Stimulated activated CD8-positive, alpha-beta memory T cell treated with anti-CD3 and anti-CD28 coated beads, Interleukin-4, amount 100 ng/mL, for 48 hours (primary cell): ENCODE data around the gene CMSS1.
"Not testable (repeated sequence)": the region's sequence is repeated elsewhere in the genome, so short reads cannot be mapped to it uniquely, and the experiment has no call there.

Experiments used
- DNase-seq: peaks from one replicate; pipeline ENCODE4 v3.0.0-alpha.2; 2020

Gene CMSS1

DNA sequence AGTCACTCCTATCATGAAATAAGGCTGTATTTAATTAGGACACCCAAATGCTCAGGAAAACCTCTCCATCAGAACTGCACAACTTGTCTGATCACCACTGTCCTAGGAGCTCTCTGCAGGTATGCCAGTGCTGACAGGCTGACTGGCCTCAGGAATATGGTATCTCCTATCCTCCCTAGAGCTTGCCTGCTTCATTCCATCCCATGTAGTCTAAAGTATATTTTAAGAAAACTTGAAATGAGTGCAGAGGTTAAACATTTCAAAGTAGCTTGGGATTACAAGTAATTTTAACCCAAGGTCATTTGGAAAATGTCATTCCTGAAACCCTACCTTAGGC, 273.0 kb downstream of the CMSS1 start:
- no peak for DNase-seq

GRCh38 chr3:100093831-100094230, 276.2 kb downstream of the CMSS1 start:
- DNase-seq: no peak

DNA sequence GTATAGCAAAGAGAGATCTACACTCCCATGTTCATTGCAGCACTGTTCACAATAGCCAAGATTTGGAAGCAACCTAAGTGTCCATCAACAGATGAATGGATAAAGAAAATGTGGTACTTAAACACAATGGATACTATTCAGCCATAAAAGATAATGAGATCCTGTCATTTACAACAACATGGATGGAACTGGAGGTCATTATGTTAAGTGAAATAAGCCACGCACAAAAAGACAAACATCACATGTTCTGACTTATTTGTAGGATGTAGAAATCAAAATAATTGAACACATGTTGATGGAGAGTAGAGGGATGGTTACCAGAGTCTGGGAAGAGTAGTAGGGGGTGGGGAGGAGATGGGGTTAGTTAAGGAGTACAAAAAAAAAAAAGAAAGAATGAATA, 278.6 kb downstream of the CMSS1 start:
- DNase-seq: not testable (repeated sequence)

DNA sequence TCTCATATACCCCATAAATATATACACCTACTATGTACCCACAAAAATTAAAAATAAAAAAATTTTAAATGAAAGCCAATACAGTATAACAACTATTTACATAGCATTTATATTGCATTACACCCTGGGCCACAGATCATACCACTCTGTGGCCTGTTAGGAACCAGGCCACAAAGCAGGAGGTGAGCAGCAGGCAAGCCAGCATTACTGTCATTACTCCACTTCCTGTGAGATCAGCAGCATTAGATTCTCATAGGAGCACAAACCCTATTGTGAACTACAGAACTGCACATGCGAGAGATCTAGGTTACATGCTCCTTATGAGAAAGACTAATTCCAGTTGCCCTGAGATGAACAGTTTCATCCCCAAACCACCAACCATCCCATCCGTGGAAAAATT, 279.2 kb downstream of the CMSS1 start:
- DNase-seq: no peak

- no peak for DNase-seq
These were observed 280.5 kb downstream of the CMSS1 start for GRCh38 chr3:100097919-100098783.

DNA sequence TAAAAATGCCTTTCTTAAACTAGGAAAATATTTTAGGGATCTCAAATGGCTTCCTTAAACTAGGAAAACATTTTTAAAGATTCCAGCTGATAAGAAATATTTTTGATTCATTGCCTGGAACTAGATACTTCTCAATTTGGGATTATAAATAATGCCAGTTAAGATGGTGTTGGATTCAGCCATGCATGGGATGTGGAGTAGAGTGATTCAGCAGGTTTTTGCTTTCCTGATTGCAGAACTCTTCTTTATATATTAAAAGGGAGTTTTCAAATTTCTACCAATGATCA, 281.1 kb downstream of the CMSS1 start:
- no peak for DNase-seq

DNA sequence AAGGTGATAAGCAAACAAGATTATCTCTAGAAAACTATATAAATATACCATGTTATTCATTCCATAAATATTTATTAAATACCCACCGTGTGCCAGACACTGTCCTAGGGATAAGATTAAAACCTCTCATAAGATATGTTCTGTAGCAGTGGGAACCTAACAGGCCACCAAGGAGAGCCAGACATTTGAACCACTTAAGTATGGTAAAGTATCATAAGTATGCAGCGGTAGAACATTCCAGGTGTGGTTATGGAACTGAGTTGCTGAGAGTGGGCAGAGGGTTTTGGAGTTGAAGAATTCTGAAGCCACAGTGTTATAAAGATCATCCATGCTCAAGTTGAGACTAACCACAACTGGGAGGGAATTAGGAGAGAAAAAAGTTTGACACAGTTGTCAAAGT, 282.0 kb downstream of the CMSS1 start:
- DNase-seq: no peak

- no peak for DNase-seq
These were observed 282.8 kb downstream of the CMSS1 start for GRCh38 chr3:100100425-100100824.

DNA sequence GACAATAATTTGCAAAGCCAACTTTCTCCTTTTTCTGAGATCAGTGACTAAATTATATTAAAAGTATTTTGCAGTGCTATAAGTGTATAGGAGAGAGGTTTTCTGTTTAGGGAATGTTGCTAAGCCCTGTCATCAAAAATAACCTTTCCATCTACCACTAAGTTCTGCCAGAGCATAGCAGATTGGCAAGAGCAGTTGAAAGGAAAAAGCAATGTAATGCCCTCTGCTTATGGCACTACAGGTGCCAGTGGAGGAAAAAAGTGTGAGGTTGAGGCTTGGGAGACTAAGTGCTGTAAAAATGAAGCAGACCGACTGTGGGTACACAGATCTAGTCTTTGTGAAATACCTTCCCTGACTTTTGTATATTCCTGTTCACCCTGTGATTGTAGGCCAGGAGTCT, 285.1 kb downstream of the CMSS1 start:
- no peak for DNase-seq

- peak; percentile 32 for DNase-seq
These were observed 286.1 kb downstream of the CMSS1 start for GRCh38 chr3:100103558-100104441.

GRCh38 chr3:100104442-100104798, 286.8 kb downstream of the CMSS1 start:
- DNase-seq: no peak

- DNase-seq: no peak
These were observed 287.3 kb downstream of the CMSS1 start for GRCh38 chr3:100104817-100105413.

DNA sequence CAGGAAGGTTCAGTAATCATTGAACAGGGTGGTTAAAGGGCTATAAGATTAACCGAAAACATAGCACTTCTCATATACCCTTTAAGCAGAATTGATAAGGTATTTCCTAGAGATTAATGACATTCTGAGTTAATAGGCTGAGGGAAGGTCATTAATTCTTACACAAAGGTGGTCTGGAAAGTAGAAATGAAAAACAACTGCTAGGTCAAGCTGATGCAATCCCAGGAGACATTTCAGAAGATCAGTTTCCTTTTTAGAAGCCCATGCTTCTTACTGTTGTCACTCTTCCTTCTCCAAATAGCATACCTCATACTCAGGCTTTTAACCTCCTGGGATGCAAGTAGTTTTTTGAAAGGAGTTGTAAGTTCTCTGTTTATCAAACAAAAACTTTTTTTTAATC, 287.8 kb downstream of the CMSS1 start:
- no peak for DNase-seq

DNA sequence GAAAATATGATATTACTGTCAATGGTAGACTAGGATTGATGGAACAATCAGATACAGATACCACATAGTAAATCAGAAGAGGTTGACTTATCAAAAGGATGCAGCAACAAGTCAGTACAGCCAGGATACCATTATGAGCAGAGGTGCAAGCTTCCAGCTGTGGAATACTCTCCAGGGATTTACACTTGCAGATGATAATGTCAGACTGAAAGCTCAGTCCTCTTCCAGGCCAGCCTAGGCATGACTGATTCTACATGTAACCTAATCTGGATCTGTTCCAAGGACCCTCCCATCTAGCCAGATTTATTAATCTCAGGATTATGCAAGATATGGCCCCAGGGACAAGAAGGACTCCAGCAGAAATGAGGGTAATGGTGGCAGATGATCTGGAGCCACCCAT, 288.4 kb downstream of the CMSS1 start:
- DNase-seq: no peak

DNA sequence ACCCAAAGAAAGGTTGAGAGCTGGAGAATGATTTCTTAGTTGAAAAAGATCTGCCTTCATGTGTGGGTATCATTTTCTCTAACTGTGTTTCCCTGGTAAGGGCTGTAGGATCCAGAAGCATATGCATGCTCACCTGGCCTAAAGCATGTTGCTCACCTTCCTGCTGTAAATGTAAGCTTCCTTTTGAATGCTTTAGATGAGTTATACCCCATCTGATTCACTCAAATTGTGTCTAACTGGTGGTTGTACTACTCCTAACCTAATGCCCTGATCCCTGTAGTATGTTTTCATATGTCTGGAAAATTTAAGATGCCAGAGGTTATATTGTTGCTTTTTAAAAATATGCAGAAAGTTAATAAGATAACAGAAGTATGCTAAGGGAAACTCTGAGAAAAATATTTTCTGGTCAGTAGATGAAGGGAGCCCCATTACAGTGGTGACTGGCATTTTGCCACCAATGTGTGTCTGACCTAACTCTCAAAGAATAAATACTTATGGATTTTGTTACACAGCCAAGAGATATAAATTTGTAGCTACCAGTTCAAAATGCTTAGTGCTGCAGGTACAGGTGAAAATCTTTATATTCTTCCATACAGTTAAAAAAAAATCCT, 289.0 kb downstream of the CMSS1 start:
- DNase-seq: no peak

DNA sequence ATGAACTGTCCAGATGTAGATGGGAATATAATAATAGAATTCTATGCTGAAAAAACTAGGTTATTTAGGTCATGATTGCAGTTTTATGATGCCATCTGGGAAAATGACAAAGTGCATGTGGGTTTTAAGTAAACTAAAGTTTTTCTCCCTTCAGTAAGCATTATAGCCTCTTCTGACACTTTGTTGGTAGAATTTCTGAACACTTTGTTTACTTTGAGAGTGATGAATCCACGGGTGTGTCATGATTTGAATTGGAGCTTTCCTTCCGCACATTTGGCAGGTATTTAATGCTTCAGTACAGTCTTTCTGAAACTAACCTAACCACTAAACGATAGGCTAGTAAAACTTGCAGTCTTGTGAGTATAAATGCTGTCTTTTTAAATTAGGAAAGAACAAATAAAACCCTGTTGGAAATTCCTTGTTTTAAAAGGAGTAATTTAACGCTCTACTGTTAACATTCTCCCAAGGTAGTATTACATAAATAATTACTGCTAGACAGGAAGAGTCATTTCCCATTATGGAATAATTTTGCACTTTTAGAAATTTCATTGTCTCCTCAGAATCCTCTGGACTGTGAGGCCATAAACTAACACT, 289.7 kb downstream of the CMSS1 start:
- no peak for DNase-seq

DNA sequence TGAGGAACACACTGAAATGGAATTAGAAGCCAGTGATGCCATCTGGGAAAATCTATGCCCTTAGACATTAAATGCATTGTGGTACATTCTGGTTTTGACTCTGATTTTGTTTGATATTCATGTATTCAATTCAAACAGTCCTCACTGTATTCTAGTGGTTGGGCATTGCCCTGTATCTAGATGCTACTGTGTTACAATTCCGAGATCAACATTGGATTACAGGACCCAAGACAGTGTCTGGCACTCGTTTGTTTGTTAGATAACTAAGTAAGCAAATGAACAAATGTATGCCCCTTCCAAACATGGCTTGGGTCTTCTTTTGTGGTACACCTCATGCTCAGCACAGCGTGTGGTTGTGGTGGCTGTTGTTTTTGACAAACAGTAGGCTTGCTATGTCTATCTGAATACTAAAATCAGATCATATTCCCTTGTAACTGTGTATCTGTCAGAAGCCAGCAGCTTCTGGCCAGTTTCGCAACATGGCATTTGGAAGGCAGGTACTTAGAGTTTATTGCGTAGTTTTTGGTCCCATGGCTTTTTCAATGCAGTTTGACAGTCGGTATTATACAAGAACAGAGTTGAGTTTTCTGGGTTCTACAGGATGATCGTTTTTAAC, 290.9 kb downstream of the CMSS1 start:
- no peak for DNase-seq

- no peak for DNase-seq
These were observed 292.5 kb downstream of the CMSS1 start for GRCh38 chr3:100110162-100110561.

- DNase-seq: no peak
These were observed 294.1 kb downstream of the CMSS1 start for GRCh38 chr3:100111728-100112127.

DNA sequence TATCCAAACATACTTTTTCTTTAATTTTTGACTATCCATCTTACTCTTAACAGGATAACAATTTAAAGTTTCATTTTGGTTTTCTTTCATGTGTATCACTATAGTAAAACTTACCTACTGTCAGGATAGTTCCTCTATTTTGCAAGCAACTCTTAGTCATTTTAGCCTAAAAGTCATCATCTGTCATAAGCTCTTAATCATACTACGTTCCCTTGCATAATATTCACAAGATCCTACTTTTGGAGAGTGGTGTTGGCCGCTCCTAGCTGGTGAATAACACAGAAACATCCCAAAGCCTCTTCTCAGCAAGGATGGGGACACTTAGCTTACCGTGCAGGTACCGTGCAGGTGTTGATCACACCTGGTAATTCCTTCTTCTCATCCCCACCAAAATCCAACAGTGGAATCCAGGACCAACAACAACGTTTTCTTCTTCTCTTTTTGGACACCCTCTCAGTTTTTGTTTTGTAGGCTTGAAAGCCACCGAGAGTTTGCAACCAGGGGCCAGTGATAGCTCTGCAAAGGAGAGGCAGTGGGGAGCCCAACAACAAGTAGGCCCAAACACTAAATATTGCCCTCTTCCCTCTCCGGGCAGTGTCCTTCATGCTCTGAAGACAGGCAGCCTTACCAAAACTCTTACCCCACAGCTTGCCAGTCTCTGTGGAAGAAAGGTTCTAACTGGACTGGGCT, 296.2 kb downstream of the CMSS1 start:
- DNase-seq: no peak

- DNase-seq: no peak
These were observed 296.9 kb downstream of the CMSS1 start, which contains the start of gene FILIP1L for GRCh38 chr3:100114413-100115030. Gene FILIP1L (minus strand): TSS chr3:100114501.

DNA sequence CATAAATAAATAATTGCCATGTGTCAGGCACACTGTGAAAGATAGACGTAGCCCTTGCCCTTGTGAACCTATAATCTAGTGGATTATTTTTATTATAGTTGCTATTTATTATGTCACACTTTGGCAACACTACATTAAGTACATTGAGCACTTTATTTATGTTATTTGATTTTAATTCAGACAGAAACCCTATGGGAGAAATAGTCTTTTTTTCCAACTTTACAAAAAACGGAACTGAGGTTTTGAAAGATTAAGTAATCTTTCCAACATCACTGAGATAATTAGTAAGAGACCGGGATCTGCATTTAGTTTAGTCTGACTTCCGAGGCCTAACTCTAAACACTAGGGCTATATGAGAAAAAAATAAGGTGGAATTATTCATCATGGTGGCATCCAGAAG, 299.4 kb downstream of the CMSS1 start:
- no peak for DNase-seq
